HepG2 (cell line): ENCODE results near the gene GGNBP2. TPM values are rescaled to one million over a fixed set of nuclear protein-coding genes. Genes with fewer than 3 reads are reported as not detected.
A peak's percentile ranks its signal among the peaks of the same experiment; 100 is the strongest.

Source experiments
- ATAC-seq: fragments of 200-7000 bp; cut with Tn5 transposase; 3 replicates; pipeline ENCODE4 v1.9.1; 2020; ENCODE audit warnings: mild to moderate bottlenecking, moderate library complexity
- BruUV-seq: library from RNA; stranded (reverse); fragments of 400-500 nt; replicated peaks from 2 replicates; lab custom pipeline; 2021; lab: Mats Ljungman, UMichigan
- CTCF ChIA-PET: fragments of 300-600 bp; formaldehyde crosslinking; extraction: SDS; loops from one replicate; lab custom pipeline; 2021; ENCODE audit warnings: low total read pairs, inconsistent platforms, low intra/inter-chr PET ratio; lab: Yijun Ruan, JAX
- POLR2A ChIA-PET: fragments of 350-600 bp; sonication (Branson Sonifier 250); formaldehyde crosslinking; loops from one replicate; lab custom pipeline; 2020; ENCODE audit warnings: antibody characterized with exemption, inconsistent platforms; lab: Yijun Ruan, JAX
- DNase-seq: peaks from one replicate; pipeline ENCODE4 v3.0.0-alpha.2; 2015; ENCODE audit warnings: low spot score
- FAIRE-seq: peaks from 3 replicates; lab custom pipeline; 2011; peaks lifted over from hg19 to GRCh38; lab: Jason Lieb, UNC
- H2AFZ ChIP-seq: one replicate; pipeline ENCODE4 v1.6.1; 2011; ENCODE audit warnings: low read length, inconsistent platforms
- H3K27ac ChIP-seq: fragments of 300-600 bp; 3 replicates; pipeline ENCODE4 v1.8.0; 2011; ENCODE audit warnings: mixed run types, mild to moderate bottlenecking, mixed read lengths, low read length, inconsistent platforms; ENCODE audit not compliant: insufficient read depth; ENCODE audit errors: extremely low read length
- H3K27me3 ChIP-seq, 2 experiments: fragments of 200-600 bp in 1 of 2; 2 replicates in 1 of 2; 3 replicates in 1 of 2; pipeline versions ENCODE4 v1.6.0 to v1.8.0; 2011; ENCODE audit warnings: low read length in 2 of 2, mild to moderate bottlenecking in 2 of 2, moderate library complexity in 2 of 2, inconsistent platforms in 1 of 2; ENCODE audit not compliant: insufficient read depth in 2 of 2, control insufficient read depth in 1 of 2
- H3K36me3 ChIP-seq, 2 experiments: fragments of 200-600 bp in 1 of 2; replicated peaks in 1 of 2; 2 replicates in 1 of 2; 3 replicates in 1 of 2; pipeline versions ENCODE4 v1.5.1 to v1.8.0; 2011; ENCODE audit warnings: low read length in 2 of 2, inconsistent platforms in 1 of 2; ENCODE audit not compliant: insufficient read depth in 2 of 2, control insufficient read depth in 1 of 2
- H3K4me1 ChIP-seq: 2 replicates; pipeline ENCODE4 v1.5.1; 2012; ENCODE audit warnings: low read length, inconsistent platforms; ENCODE audit not compliant: insufficient read depth
- H3K4me2 ChIP-seq: 2 replicates; pipeline ENCODE4 v1.6.0; 2011; ENCODE audit warnings: low read depth, low read length, inconsistent platforms
- H3K4me3 ChIP-seq, 3 experiments: fragments of 200-600 bp in 1 of 3; sonication (generic), shearing (Covaris generic) in 1 of 3; replicated peaks in 1 of 3; 2 replicates each; pipeline ENCODE4 v1.5.1; 2011 to 2016; ENCODE audit warnings: low read length in 3 of 3, inconsistent platforms in 2 of 3, low read depth in 2 of 3, mild to moderate bottlenecking in 2 of 3, control low read depth in 1 of 3, mixed read lengths in 1 of 3; ENCODE audit not compliant: insufficient read depth in 1 of 3
- H3K79me2 ChIP-seq: one replicate; pipeline ENCODE4 v1.6.1; 2011; ENCODE audit warnings: low read length, inconsistent platforms; ENCODE audit not compliant: insufficient read depth
- H3K9ac ChIP-seq: 2 replicates; pipeline ENCODE4 v1.6.0; 2011; ENCODE audit warnings: mild to moderate bottlenecking, low read depth, low read length, inconsistent platforms; ENCODE audit not compliant: insufficient read depth
- H3K9me3 ChIP-seq: 2 replicates; pipeline ENCODE4 v1.5.1; 2012; ENCODE audit warnings: mild to moderate bottlenecking, low read length
- H4K20me1 ChIP-seq: 2 replicates; pipeline ENCODE4 v1.6.0; 2011; ENCODE audit warnings: inconsistent platforms, mild to moderate bottlenecking, low read length, moderate library complexity; ENCODE audit not compliant: insufficient read depth
- AHDC1 ChIP-seq: sonication (generic); formaldehyde crosslinking; IDR thresholded peaks from 2 replicates; pipeline ENCODE4 v1.5.1; 2020; ENCODE audit warnings: mild to moderate bottlenecking, missing genetic modification reagents, borderline replicate concordance
- PCBP1 ChIP-seq: fragments of 200-400 bp; formaldehyde crosslinking; IDR thresholded peaks from 2 replicates; pipeline ENCODE4 v1.6.1; 2017; ENCODE audit warnings: mild to moderate bottlenecking, low read depth, low read length, borderline replicate concordance
- WGBS: methylation state at CpG from one replicate; pipeline ENCODE4 v1.1.6; 2017; ENCODE audit warnings: low lambda C conversion rate; 5-methylcytosine and 5-hydroxymethylcytosine counted together
- in situ Hi-C: cut with HindIII; loops from 2 replicates; pipeline ENCODE4 v1.10.0; 2017; ENCODE audit warnings: low pct_unique_long_range_greater_than_20kb; ENCODE audit not compliant: extremely low pct_ligation_motif_present
- intact Hi-C: fragments of 100-400 bp; cut with micrococcal nuclease; formaldehyde crosslinking; loops from one replicate; pipeline ENCODE4 v1.10.0; 2022; ENCODE audit not compliant: unreplicated experiment
- polyA plus RNA-seq, 8 experiments: library from polyadenylated mRNA; depleted of rRNA in 3 of 8; stranded (reverse) in 7 of 8; unstranded in 1 of 8; fragments of >200 nt; fragmentation: Illumina TruSeq in 4 of 8; extraction: Trizol in 4 of 8; gene quantifications; 2 replicates each; pipeline versions ENCODE4 v1.2.1 to v1.2.3, GENCODE V29; 2011 to 2016; ENCODE audit warnings: low read depth in 4 of 8, missing spikeins in 1 of 8, mixed read lengths in 1 of 8; ENCODE audit not compliant: insufficient read depth in 1 of 8
- total RNA-seq, 5 experiments: library from RNA; depleted of rRNA; stranded (reverse); fragments of >200 nt; fragmentation: Illumina TruSeq; extraction: Trizol; gene quantifications; 2 replicates each; pipeline ENCODE4 v1.2.3, GENCODE V29; 2016; ENCODE audit warnings: low read depth in 1 of 5

The GGNBP2 gene
- total and polyA plus RNA-seq, 2 of the 13 experiments (the other 11 are each of a cell fraction or from before 2014, with no cell fraction given) = 53.3 to 84.2 TPM

DNA sequence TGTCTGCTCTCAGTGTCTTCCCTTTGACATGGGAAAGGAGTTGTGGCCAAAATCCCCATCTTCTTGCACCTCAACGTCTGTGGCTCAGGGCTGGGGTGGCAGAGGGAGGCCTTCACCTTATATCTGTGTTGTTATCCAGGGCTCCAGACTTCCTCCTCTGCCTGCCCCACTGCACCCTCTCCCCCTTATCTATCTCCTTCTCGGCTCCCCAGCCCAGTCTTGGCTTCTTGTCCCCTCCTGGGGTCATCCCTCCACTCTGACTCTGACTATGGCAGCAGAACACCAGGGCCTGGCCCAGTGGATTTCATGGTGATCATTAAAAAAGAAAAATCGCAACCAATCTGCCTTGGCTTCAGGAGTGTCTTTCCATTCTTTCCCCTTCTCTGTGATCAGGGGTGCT is 55.7 kb downstream of the GGNBP2 start:
- ChIA-PET CTCF (no interaction called here), POLR2A (interaction anchor here (1.3 to 5.7 kb wide), 3 partner anchors 8 to 55 kb away, joined by 6 to 71 read pairs (median 65); partner anchors contain the start of genes DHRS11 and GGNBP2)
- FAIRE-seq = no peak
- H3K27me3 ChIP-seq = no peaks in the 10 kb centered on the region; a peak in 1 of 5 replicates
- peaks cover 40% of the 10 kb centered on the region for H3K4me1 ChIP-seq
- TF ChIP-seq AHDC1 (CRISPR knock-in tag) (0 out of 2 replicates have a peak, but pooled peaks have one; percentile 24), PCBP1 (no peak)
- TF ChIP-seq, all 625 proteins: peak for 1
- 94% methylated on average over 3 of the region's 3 CpGs for WGBS
- in situ Hi-C loops = loop anchor here (25.0 kb wide), 1 partner anchor 637 kb away; no protein-coding TSS in a partner anchor
- H3K4me2 ChIP-seq = peak overlapping the region; percentile 99
- H3K9ac ChIP-seq = peak overlapping the region; percentile 90; the same call in 1 of the 2 replicates
- H3K36me3 ChIP-seq = peaks cover 3 to 9% of the 10 kb centered on the region in 2 experiments; a peak in 3 of 5 replicates
- ATAC-seq (no peak), DNase-seq (no peak)
- H2AFZ ChIP-seq = no peak overlapping the region
- peak overlapping the region; percentile 91 for H3K27ac ChIP-seq
- intact Hi-C loops = no loop called here
- no TSS peak for BruUV-seq
- no peak overlapping the region for H3K4me3 ChIP-seq
- no peaks in the 10 kb centered on the region for H3K9me3 ChIP-seq
- peaks cover 23% of the 10 kb centered on the region for H3K79me2 ChIP-seq
- H4K20me1 ChIP-seq = peaks cover 7% of the 10 kb centered on the region; the same call in 1 of the 2 replicates
